Breast epithelium (tissue), 3 donors: Measurements from ENCODE around the gene ANK2.

Experiments
- CTCF ChIP-seq, 3 donors: fragments of 450-650 bp; IDR thresholded peaks; one replicate each; pipeline ENCODE4 v1.5.1; 2016 to 2017; ENCODE audit warnings: antibody characterized with exemption in 3 of 3, mild to moderate bottlenecking in 3 of 3, moderate library complexity in 3 of 3
- POLR2A ChIP-seq: fragments of 450-650 bp; IDR thresholded peaks from one replicate; pipeline ENCODE4 v1.6.1; 2016; ENCODE audit warnings: antibody characterized with exemption, mild to moderate bottlenecking, moderate library complexity
- POLR2AphosphoS5 ChIP-seq, 3 donors: sonication (generic); formaldehyde crosslinking; IDR thresholded peaks; one replicate each; pipeline ENCODE4 v1.6.1; 2017; ENCODE audit warnings: antibody characterized with exemption in 3 of 3

GRCh38 chr4:113385281-113385899 lies 335.9 kb downstream of the ANK2 start:
- TF ChIP-seq POLR2A (no peak), CTCF (IDR thresholded peaks at IDR 0.05) (no peak), POLR2AphosphoS5 (IDR thresholded peaks at IDR 0.05) (no peak)
